ENCODE measurements around the gene ULK2.

The ULK2 gene

DNA sequence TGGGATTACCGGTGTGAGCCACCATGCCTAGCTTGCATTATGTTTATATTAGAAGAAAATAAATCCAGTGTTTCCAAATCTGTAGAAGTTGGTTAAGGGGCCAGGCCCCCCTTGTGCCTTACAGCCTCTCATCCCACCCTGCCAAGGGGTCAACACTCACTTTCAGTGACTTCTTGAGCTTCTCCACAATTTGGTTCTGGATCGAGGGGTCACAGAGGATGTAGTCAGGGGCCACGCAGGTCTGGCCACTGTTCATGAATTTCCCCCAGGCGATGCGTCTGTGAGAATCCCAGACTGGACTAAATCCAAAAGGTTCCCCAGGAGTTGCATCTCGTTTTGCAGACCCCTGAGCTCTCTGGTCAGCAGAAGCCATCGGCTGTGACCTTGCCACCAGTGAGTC is 126.8 kb downstream of the ULK2 start:
- no peak for TF ChIP-seq CTCF (IDR thresholded peaks at IDR 0.05)
- DNase-seq (ENCODE audit: low spot score), result no peak

GRCh38 chr17:19739241-19740201 is 128.2 kb downstream of the ULK2 start:
- Histone ChIP-seq H3K27ac (no peak overlapping the region), H3K4me3 (no peak overlapping the region)
- DNase-seq (ENCODE audit: low spot score), result no peak
- no peak for TF ChIP-seq CTCF (IDR thresholded peaks at IDR 0.05)

More for the DNA sequence above, 126.8 kb downstream of the ULK2 start:
- no peak overlapping the region for H3K4me3 ChIP-seq
- H3K27ac ChIP-seq, result no peak overlapping the region

- H3K27ac ChIP-seq, result no peak overlapping the region
- no peak overlapping the region for H3K4me3 ChIP-seq
- no peak for TF ChIP-seq CTCF (IDR thresholded peaks at IDR 0.05)
- DNase-seq (ENCODE audit: low spot score), result no peak
Measured at GRCh38 chr17:19738757-19739156, 129.0 kb downstream of the ULK2 start.

GRCh38 chr17:19738073-19738449 is 129.7 kb downstream of the ULK2 start:
- no peak for TF ChIP-seq CTCF (IDR thresholded peaks at IDR 0.05)
- Histone ChIP-seq H3K27ac (no peak overlapping the region), H3K4me3 (no peak overlapping the region)
- no peak for DNase-seq (ENCODE audit: low spot score)

- no peak overlapping the region for H3K27ac ChIP-seq
- H3K4me3 ChIP-seq, result no peak overlapping the region
- TF ChIP-seq CTCF (IDR thresholded peaks at IDR 0.05), result no peak
- DNase-seq (ENCODE audit: low spot score), result no peak
Measured at GRCh38 chr17:19737305-19738072, 130.2 kb downstream of the ULK2 start.

GRCh38 chr17:19736071-19736470 is 131.7 kb downstream of the ULK2 start:
- H3K4me3 ChIP-seq, result no peak overlapping the region
- H3K27ac ChIP-seq, result no peak overlapping the region
- no peak for TF ChIP-seq CTCF (IDR thresholded peaks at IDR 0.05)
- no peak for DNase-seq (ENCODE audit: low spot score)

All from coronary artery (tissue), 2 donors.